ENCODE results near the gene IBA57. TPM values are rescaled to one million over a fixed set of nuclear protein-coding genes. Genes with fewer than 3 reads are reported as not detected.
A peak's percentile ranks its signal among the peaks of the same experiment; 100 is the strongest.
"Not testable (repeated sequence)": the region's sequence is repeated elsewhere in the genome, so short reads cannot be mapped to it uniquely, and the experiment has no call there.

IBA57 gene
- total RNA-seq, 4 donors from 2014 or later = 8.2 to 11.8 (median 10.3) TPM

GRCh38 chr1:228184152-228184551, 18.5 kb downstream of the IBA57 start:
- Histone ChIP-seq H3K36me3 (no peaks in the 10 kb centered on the region), H3K4me1 (no peaks in the 10 kb centered on the region), H3K9me3 (peaks cover 0 to 4% (median 0%) of the 10 kb centered on the region in 4 donors), H3K27me3 (no peaks in the 10 kb centered on the region), H3K4me3 (no peak overlapping the region), H3K27ac (no peak overlapping the region)
- no peak for TF ChIP-seq POLR2A (IDR thresholded peaks at IDR 0.05)
- no peak for TF ChIP-seq CTCF (IDR thresholded peaks at IDR 0.05)
- DNase-seq = peak in 1 of 3 donors; percentile 36

DNA sequence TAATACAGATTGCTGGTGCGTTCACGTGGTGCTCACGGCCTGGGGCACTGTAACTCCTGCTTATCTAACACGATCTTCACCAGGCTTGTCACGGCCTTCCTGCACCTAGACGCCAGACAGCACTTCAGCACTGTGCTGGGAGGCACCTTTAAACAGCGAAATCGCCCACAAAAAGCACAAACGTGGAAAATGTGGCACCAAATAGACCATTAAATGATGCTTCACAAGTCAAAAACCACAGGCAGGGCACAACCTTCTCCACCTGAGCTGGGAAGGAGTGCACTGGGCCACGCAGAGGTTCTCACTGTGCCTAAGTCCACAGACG, 20.0 kb downstream of the IBA57 start:
- Histone ChIP-seq H3K27me3 (no peaks in the 10 kb centered on the region), H3K4me1 (no peaks in the 10 kb centered on the region), H3K36me3 (no peaks in the 10 kb centered on the region), H3K4me3 (no peak overlapping the region), H3K27ac (peak overlapping the region in 1 of 4 donors; percentile 27), H3K9me3 (peaks cover 0 to 4% (median 0%) of the 10 kb centered on the region in 4 donors)
- TF ChIP-seq CTCF (IDR thresholded peaks at IDR 0.05) (no peak), POLR2A (IDR thresholded peaks at IDR 0.05) (no peak)
- peak in 1 of 3 donors; percentile 59 for DNase-seq

GRCh38 chr1:228188249-228188648, 22.6 kb downstream of the IBA57 start:
- not testable (repeated sequence) for H3K4me1 ChIP-seq, H3K27ac ChIP-seq, H3K4me3 ChIP-seq, H3K9me3 ChIP-seq, H3K27me3 ChIP-seq, H3K36me3 ChIP-seq, DNase-seq

DNA sequence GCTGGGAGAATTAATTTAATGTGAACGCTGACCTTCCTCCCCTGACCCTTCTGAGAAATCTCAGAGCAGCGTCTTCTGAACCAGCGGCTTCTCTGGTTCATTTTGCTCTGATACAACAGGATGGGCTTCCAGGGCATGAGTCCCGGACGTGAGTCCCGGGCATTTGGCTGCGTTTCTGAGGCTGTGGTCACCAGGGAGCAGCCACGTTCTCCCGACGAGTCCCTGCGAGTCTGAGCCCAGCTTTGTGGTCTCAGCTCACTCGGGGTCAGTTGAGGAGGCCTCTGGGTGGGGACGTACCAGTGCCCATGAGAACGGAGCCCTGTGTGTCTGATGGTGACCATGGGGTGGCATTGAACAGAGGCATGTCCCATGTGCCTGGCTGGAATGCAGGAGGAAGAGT, 24.6 kb downstream of the IBA57 start:
- Histone ChIP-seq H3K9me3 (peaks cover 0 to 4% (median 0%) of the 10 kb centered on the region in 4 donors), H3K36me3 (no peaks in the 10 kb centered on the region), H3K27ac (no peak overlapping the region), H3K4me1 (no peaks in the 10 kb centered on the region), H3K4me3 (no peak overlapping the region), H3K27me3 (no peaks in the 10 kb centered on the region)
- TF ChIP-seq CTCF (IDR thresholded peaks at IDR 0.05) = no peak
- TF ChIP-seq POLR2A (IDR thresholded peaks at IDR 0.05) = no peak
- peak in 1 of 3 donors; percentile 29 for DNase-seq

GRCh38 chr1:228190778-228191177, 25.2 kb downstream of the IBA57 start:
- DNase-seq = peak in 1 of 3 donors; percentile 19
- Histone ChIP-seq H3K9me3 (peaks cover 0 to 4% (median 0%) of the 10 kb centered on the region in 4 donors), H3K36me3 (no peaks in the 10 kb centered on the region), H3K4me1 (no peaks in the 10 kb centered on the region), H3K4me3 (no peak overlapping the region), H3K27ac (no peak overlapping the region), H3K27me3 (no peaks in the 10 kb centered on the region)
- TF ChIP-seq POLR2A (IDR thresholded peaks at IDR 0.05) = no peak
- no peak for TF ChIP-seq CTCF (IDR thresholded peaks at IDR 0.05)

DNA sequence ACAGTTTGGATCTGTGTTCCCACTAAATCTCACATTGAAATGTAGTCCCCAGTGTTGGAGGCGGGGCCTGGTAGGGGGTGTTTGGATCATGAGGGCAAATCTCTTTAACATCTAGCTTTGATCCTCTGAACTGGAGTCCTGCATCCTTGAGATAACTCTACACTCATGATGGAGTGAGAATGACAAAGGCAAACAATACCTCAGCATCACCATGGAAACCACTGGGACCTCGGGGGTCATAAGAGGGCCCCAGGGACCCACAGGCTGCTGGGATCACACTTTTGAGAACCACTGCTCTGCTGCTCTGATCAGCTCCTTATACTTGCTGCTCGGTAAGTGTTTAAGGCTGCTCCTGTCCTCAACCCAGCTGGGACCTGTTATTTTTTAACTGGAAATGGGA, 28.8 kb downstream of the IBA57 start:
- H3K4me3 ChIP-seq = no peak overlapping the region
- H3K36me3 ChIP-seq = no peaks in the 10 kb centered on the region
- DNase-seq = no peak
- peaks cover 0 to 10% (median 0%) of the 10 kb centered on the region in 4 donors for H3K9me3 ChIP-seq
- no peak overlapping the region for H3K27ac ChIP-seq
- H3K4me1 ChIP-seq = no peaks in the 10 kb centered on the region
- H3K27me3 ChIP-seq = no peaks in the 10 kb centered on the region
- TF ChIP-seq CTCF (IDR thresholded peaks at IDR 0.05) (no peak), POLR2A (IDR thresholded peaks at IDR 0.05) (no peak)

Measured in Peyer's patch (tissue), 4 donors.